ENCODE results near the gene FNDC8. TPM values are rescaled to one million over a fixed set of nuclear protein-coding genes. Genes with fewer than 3 reads are reported as not detected.

FNDC8 gene
- total RNA-seq = not detected

GRCh38 chr17:35121315-35121714 is at the start of gene FNDC8:
FNDC8 (plus strand) TSS chr17:35121615; CDS start chr17:35121694, 79 bp downstream.

GRCh38 chr17:35119370-35120165 is 1.8 kb upstream of the FNDC8 start, which contains the start of gene RAD51D:
RAD51D (minus strand) TSS chr17:35119860; CDS start chr17:35119613, 247 bp downstream.

GRCh38 chr17:35141681-35142466 is 20.5 kb downstream of the FNDC8 start, which contains the start of gene NLE1:
NLE1 (minus strand) TSS chr17:35142303; CDS start chr17:35142275, 28 bp downstream.

GRCh38 chr17:35147375-35147905 is 26.0 kb downstream of the FNDC8 start, which contains the start of gene UNC45B:
UNC45B (plus strand) TSS chr17:35147817; CDS start chr17:35148264, 447 bp downstream.

Small RNA genes lying within 50 kb of the gene (small RNA-seq; reads per million reads assigned to genes)
- 0 to 0.47 reads per million in 2 donors for gene AC004223.1
- 0 reads per million in 2 donors for gene RNU6-840P

Other genes starting within 250 kb of the FNDC8 start
- gene CCT6B, start 160.2 kb upstream of the FNDC8 start, total RNA-seq = 1 to 10 TPM in 1 of 2 donors, under 1 TPM in 1; 0.67 to 2.8 TPM
- gene ZNF830, start 160.1 kb upstream of the FNDC8 start, total RNA-seq = 1 to 10 TPM; 6.9 to 10.0 TPM
- gene LIG3, start 141.1 kb upstream of the FNDC8 start, total RNA-seq = 10 to 100 TPM; 27.9 to 30.6 TPM
- 1 to 10 TPM; 10.0 TPM for gene RFFL, start 57.9 kb upstream of the FNDC8 start, total RNA-seq
- gene RAD51D, start 1.8 kb upstream of the FNDC8 start, total RNA-seq = 1 to 10 TPM; 9.6 to 9.7 TPM
- 10 to 100 TPM in 1 of 2 donors, 1 to 10 TPM in 1; 10.0 to 20.0 TPM for gene NLE1, start 20.7 kb downstream of the FNDC8 start, total RNA-seq
- not detected for gene UNC45B, start 26.2 kb downstream of the FNDC8 start, total RNA-seq
- gene SLC35G3, start 72.8 kb downstream of the FNDC8 start, total RNA-seq = not detected
- gene SLFN5, start 121.5 kb downstream of the FNDC8 start, total RNA-seq = 100 to 1,000 TPM in 1 of 2 donors, 10 to 100 TPM in 1; 61.9 to 125 TPM